SW480 (cell line): ENCODE data around the gene JADE3.
"Not testable (repeated sequence)": the region's sequence is repeated elsewhere in the genome, so short reads cannot be mapped to it uniquely, and the experiment has no call there.

Experiments used
- DNase-seq: peaks from one replicate; pipeline ENCODE4 v3.0.0-alpha.2; 2016; ENCODE audit warnings: low spot score

The JADE3 gene

DNA sequence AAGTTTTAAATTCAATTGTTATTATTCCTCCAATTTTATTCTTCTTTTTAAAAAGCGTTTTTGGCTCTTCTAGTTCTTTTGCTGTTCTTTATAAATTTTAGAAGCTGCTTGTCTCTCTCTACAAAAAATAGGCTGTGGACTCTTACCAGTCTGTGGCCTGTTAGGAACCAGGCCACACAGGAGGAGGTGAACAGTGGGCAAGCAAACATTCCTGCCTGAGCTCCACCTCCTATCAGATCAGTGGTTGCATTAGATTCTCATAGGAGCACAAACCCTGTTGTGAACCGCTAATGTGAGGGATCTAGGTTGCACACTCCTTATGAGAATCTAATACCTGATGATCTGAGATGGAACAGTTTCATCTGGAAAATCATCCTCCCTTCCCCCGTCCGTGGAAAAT, 23.1 kb downstream of the JADE3 start:
- DNase-seq: no peak

DNA sequence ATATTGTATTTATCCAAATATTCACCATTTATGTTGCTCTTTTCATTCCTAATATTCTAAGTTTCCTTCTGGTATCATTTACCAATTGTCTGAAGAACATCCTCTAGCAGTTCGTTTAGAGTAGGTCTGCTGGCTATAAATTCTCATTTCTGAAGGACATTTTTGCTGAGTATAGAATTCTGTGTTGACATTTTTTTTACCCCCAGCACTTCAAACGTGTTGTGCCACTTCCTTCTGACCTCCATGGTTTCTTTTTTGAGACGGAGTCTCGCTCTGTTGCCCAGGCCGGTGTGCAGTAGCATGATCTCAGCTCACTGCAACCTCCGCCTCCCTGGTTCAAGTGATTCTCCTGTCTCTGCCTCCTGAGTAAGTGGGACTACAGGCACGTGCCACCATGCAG, 26.4 kb downstream of the JADE3 start:
- no peak for DNase-seq

DNA sequence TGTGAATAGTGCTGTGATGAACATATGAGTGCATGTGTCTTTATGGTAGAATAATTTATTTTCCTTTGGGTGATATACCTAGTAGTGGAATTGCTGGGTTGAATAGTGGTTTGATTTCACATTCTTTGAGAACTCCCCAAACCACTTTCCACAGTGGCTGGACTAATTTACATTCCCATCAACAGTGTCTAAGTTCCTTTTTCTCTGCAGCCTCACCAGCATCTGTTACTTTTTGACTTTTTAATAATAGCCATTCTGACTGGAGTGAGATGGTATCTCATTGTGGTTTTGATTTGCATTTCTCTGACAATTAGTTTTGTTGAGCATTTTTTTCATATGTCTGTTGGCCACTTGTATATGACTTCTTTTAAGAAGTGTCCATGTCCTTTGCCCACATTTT, 29.1 kb downstream of the JADE3 start:
- DNase-seq: no peak

DNA sequence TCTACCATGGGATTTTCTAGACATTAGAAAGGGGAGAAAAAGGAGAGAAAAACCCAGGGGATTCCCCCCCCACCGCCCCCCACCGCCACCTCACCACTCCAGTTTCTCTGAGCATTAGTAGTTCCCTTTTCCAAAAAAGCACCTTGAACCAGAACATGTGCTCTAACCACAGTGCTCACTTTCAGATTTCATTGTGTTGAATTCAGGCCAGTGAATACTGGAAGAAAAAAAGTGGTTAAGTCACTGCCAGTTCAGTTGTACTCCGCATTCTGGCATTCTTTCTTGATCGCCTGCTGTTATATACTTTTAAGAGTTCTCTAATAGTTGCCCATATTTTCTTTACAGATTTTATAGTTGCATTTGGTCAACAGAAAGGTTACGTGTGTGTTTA, 40.9 kb downstream of the JADE3 start:
- no peak for DNase-seq

DNA sequence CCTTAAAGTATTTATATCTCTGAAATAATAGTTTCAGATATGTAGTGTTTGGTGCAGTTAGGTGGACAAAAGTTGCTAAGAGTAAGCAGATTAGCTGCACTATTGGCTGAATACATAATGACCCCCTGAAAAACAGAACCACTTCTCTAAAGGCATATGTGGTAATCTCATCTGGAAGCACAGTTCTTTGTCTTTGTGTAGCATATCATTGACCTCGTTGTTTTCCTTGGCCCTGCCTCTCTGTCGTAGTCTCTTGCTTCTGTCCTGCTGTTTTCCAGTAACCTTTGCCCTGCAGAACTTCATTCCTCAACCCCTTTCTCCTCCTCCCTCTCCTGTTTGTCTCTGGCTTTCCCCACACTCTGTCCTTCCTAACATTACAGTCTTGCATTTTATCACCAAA, 41.4 kb downstream of the JADE3 start:
- no peak for DNase-seq

DNA sequence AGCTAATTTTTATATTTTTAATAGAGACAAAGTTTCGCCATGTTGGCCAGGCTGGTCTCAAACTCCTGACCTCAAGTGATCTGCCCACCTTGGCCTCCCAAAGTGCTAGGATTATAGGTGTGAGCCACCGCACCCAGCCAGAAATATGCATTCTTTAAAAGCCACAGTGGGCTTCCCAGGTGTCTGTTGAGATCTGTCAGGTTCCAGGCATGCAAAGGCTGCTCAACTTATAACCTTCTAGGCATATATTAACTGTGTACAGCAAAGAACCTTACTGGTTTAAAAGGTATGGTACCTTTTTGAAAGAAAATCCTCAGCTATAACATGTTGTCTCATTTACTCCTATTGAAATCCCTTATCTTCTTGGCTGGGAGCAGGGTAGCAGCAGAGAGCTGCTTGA, 42.5 kb downstream of the JADE3 start:
- DNase-seq: no peak

DNA sequence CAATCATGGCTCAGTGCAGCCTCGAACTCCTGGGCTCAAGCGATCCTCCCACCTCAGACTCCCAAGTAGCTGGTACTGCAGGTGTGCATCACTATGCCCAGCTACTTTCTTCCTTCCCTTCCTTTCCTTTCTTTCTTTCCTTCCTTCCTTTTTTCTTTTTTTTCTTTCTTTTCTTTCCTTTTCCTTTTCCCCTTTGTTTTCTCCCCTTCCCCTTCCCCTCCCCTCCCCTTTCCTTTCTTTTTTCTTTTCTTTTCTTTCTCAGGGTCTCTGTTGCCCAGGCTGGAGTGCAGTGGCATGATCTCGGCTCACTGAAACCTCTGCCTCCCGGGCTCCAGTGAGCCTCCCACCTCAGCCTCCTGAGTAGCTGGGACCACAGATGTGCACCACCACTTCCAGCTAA, 44.4 kb downstream of the JADE3 start:
- DNase-seq: not testable (repeated sequence)

DNA sequence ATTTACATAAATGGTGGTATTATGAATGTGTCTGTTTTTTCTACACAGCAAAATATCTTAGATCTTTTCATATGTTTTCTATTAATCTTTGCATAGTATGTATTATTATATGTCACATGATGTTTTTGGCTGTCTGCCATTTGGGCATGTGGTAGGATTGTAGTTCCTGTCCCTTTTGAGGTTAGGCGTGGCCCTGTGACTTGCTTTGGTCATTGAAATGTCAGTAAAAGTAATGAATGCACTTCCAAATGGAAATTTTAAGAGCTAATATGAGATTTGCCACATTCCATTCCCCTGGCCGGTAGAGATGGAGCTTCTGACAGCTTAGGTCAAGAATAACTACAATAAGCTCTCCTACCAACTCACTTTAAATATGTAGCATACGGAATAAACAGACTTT, 45.1 kb downstream of the JADE3 start:
- DNase-seq: peak; percentile 30

DNA sequence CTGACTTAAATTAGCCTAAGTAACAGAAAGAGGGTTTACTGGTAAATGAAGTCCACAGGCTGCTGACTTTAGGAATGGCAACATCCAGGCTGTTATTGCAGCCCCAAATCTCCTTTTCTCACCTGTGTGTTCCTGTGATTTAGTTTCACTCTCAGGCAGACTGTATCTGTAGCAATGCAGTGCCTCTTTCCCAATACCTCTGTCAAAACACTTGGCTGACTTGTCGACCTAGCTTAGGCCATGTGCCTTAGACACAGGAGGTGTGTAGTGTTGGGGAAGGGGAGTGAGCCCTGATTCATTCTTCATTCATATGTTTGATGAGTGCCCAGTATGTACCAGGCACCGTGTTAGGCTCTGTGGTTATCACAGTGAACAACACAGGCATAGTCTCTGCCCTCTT, 46.9 kb downstream of the JADE3 start:
- DNase-seq: no peak

DNA sequence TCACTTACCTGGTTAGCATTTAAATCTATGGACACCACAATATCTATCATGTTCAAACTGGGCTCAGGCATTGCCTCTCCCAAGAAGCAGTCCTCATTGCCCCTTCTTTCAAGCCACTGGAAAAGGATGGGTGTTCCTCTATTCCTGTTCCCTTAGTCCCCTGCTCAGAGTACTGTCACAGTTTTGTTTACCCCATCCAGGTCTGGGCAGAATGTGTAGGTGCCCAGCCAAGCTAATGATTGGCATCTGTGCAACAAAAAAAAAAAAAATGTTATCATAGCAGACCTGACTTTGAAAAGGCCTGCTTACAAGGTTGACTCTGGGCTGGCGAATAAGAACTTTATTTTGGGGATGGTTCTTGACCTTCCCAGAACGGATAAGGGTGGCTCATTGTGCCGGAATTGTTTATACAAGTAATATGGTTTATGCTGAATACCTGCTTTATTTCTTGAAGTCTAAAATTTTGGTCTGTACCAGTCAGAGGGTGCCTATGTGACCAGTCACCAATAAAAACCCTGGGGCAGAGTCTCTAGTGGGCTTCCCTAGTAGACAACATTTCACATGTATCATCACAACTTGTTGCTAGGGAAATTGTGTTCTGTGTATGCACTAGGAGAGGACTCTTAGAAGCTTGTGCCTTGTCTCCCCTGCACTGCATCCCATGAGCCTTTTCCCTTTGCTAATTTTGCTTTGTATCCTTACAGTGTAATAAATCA, 47.9 kb downstream of the JADE3 start:
- no peak for DNase-seq

DNA sequence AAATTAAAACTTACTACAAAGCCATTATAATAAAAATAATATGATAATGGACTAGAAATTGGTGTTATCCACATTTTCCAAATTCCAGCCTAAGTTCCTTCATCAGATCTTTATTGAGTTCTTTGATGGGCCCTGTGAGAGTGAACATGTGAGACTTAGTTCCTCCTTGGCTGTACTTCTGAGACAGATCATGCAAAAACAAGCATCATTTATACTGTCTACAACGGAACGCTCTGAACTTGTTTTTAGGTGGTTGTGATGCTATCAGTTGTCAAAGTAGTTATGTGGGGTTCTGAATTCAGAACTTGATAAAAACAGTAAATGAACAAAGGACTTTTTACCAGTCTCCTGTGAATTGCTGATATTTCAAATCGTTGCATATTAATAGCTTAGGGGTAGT, 48.9 kb downstream of the JADE3 start:
- DNase-seq: no peak

DNA sequence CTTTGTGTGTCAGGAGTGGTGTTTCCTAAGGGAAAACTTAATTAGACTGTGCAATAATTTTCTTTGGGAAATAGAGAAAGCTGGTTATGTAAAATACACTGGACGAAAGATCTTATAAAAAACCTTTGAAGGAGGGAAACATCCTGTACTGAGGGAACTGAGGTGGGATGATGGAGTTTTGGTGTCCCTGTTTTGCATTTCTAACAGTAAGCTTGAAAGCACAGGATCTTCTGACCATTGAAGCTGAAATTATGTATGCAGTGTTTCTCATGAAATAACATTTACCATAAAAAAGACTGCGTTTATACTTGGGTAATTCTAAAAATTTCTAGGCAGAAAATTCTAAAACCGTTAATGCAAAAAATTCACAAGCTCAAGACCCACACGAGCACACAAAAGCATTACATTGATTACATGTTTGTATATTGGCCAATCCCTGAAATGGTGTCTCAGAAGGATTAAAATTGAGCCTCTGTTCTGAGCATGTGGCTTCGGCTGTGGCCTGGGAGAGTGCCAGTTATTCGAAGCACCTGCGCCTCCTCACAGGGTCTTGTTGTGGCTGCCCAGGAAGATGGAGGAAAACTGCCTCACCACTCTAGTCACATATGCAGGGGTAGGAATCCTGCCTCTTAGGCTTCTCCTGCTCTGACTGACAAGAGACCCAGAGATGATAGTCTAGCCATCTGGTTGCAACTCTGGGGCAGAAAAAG, 49.5 kb downstream of the JADE3 start:
- DNase-seq: no peak

DNA sequence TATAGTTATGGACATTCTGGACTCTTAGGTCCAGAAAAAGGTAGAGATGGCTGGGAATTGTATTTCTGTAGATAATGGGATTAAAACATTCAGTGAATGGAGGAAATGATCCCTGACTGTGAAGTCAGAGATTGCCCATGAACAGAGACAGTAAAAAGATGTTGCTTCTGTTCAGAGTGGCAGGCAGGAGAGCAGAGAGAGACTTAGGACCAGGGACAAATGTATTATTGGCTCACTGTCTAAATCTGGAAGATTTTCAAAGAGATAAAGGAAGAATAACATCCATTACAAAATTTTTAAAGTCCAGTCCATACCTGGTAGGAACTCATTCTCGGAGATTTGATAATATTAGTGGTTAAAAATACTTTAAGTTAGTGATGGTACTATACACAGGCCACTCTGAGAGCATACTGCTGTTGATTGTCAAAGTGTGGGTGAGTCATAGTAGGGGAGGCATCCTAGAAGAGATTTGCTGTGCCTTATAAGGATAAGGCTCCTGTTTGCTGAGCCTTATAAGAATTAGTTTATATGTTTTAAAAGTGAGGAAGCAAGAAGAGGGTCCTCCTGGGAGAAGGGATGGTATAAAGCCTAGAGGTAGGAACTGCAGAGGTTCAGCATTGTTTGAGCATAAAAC, 53.0 kb downstream of the JADE3 start:
- no peak for DNase-seq

DNA sequence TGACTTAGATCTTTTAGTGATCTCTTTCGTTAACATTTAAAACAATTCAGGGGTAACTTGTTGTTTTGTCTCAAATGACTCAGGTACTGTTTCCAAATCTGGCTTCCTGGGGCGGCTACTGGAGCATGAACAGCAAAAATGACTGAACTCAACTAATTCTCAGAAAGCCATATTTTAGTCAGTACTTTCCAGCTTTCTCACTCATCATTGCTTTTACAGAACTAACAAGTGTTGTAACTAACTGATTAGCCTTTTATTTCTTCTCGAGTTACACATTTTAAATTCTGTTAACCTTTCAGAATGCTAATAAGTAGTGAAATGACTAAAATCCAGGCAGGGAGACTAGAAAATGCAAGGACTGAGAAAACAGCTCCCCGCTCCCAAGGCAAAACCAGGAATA, 55.3 kb downstream of the JADE3 start:
- DNase-seq: no peak

DNA sequence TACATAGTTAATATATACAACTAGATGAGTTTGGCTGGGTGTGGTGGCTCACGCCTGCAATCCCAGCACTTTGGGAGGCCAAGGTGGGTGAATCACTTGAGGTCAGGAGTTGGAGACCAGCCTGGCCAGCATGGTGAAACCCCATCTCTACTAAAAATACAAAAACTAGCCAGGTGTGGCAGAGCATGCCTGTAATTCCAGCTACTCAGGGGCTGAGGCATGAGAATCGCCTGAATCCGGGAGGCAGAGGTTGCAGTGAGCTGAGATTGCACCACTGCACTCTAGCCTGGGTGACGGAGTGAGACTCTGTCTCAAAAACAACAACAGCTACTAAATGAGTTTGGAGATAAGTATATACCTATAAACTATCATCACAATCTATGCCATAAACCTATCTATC, 64.8 kb downstream of the JADE3 start:
- DNase-seq: not testable (repeated sequence)

DNA sequence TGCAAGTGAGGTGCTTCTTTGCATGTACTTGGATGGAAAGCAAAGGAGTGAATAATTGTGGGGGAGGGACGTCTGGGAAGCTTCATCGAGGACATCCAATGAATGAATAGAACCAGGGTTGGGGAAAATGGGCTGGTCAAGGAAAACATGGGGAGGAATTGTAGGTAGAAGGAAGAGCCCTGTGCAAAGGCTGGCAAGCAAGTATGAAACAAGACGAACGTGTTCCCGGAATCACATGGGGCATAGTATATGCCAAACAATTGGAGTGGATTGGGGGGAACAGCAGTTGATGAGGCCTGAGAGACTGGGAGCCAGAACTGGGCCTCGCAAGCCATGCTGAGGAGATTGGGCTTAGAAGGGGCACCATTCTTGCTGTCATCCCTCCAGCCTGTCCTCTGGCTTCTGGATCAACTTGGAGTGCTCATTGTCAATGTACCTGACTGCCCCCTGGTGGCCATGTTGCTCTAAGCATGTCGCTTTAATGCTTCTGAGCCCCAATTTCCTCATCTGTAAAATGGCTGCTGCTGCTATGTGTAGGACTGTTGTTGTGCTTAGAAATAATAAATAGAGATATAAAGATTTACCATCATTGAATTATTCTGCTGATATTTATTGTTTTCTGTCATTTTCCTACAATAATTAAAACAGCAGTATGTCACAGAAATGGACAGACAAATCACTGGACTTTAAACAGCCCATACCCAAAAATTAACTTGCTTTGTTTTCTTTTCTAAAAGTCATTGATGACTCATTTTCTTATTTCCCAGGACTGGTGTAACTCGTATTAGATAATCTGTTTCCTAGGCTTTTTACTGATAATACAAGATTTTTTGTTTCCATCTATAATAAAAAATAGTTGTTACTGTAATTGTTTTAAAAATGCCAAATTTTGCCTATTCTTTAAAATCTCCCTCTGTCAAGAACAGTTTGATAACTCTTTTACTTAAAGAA, 66.4 kb downstream of the JADE3 start:
- peak; percentile 62 for DNase-seq

DNA sequence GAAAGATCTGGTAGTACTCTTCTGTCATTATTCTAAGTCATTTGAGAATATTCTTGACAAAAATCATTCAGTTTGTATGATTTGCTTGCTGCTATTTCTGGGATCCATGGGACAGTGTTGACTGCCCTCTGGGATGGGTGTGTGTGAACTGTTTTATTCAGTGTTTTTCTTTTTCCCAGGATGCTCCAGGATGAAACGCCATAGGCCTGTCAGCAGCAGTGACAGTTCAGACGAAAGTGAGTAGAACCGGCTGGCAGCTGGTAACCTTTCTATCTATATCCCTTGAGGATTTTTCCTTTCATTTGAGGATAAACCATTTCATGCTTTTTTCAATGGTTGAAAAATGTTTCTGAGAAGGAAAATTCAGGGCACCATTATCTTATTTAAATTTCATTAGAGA, 72.5 kb downstream of the JADE3 start:
- DNase-seq: no peak

DNA sequence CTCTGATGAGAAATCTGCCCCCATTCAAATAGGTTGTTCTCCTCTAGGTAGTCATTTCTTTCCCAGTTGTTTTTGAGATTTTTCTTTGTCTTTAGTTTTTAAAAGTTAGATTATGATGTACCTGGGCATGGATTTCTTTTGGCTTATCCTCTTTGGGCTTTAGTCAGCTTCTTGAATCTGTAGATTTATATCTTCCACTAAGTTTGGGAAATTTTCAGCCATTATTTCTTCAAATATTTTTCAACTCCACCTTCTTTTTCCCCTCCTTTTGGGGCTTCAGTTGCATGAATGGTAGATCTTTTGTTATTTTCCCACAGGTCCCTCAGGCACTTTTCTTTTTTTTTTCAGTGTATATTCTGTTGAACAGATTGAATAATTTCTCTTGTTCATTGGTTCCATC, 77.3 kb downstream of the JADE3 start:
- DNase-seq: no peak

DNA sequence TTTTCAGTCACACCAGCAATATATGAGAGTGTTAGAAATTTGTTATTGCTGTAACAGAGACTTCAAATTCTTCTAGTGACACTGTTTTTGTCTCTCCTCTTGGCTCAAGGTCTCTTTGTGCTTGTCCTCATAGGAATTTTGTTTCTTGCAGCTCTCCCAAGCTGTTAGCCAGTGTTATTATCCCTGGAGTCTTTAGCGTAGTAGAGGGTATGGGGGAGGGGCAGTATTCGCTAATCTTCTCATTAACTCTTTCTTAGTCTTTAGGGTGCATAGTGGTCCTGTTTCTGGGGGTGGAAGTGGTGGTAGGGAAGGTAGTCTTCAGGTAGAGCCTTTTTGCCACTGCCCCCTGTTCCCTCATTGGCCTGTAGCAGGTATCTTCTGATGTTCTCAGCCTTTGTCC, 79.4 kb downstream of the JADE3 start:
- DNase-seq: no peak

DNA sequence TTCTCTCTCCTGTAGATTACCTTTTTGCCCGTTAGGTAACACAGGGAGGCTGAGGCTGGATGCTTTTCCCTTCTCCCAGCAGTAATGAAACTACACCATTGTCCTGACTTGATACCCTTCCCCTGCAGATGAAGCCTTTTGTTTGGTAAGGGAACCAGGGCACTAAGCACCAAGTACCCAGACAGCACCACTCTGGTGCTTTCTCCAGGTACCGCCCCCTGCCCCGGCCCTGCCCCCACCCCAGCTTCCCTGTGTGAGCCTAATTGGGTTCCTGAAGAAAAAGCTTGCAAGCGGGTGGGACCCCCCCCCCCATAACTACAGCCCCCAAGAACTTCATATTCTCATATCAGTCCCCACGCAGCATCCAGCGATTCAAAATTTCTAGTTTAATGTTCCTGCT, 79.8 kb downstream of the JADE3 start:
- DNase-seq: no peak

DNA sequence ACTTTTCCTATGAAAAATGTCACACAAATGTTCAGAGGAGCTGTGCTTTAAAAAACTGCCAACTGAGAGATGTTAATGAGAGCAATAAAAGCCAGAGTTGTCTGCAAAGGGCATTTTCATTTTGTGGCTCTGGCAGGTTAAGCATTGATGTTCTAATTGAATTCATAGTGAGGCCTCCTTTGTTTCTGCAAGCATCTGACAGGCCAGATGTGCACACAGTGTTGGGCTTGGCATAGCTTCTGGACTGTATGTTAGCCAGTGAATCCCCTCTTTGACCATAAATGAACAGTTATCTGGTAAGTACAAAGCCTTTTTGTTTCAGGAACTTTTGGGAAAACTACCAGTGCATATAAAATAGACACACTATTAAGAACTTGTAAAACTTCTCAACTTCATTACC, 81.9 kb downstream of the JADE3 start:
- no peak for DNase-seq

DNA sequence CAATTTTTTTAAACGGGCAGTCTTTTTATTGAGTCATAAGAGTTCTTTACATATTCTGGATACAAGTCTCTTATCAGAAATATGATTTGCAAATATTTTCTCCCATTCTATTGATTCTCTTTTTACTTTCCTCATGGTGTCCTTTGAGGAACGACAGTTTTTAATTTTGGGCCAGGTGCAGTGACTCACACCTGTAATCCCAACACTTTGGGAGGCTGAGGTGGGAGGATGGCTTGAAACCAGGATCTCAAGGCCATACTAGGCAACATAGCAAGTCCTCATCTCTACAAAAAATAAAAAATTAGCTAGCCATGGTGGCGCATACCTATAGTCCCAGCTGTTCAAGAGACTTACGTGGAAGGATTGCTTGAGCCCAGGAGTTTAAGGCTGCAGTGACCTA, 99.9 kb downstream of the JADE3 start:
- no peak for DNase-seq
